Measurements from ENCODE around the gene ZNF324. TPM values are rescaled to one million over a fixed set of nuclear protein-coding genes. Genes with fewer than 3 reads are reported as not detected.

Gene ZNF324
- total RNA-seq, 2 donors from 2014 or later, result 10.2 to 12.0 TPM

- no peaks in the 10 kb centered on the region for H3K27me3 ChIP-seq
- peak within 1 kb of the TSS; percentile 97 for H3K9ac ChIP-seq (ENCODE audit: low read depth in 2 of 2, low read length in 2 of 2)
- intact Hi-C loops (cut with DNase I), result loop anchor here (2.0 kb wide), 1 partner anchor 23 kb away; no protein-coding TSS in a partner anchor
- peak within 1 kb of the TSS; percentile 96 for H3K27ac ChIP-seq
- H3K4me1 ChIP-seq, result peaks cover 5% of the 10 kb centered on the region
- peak; percentile 93 for DNase-seq
- H3K36me3 ChIP-seq, result peaks cover 6% of the 10 kb centered on the region
- H3K4me3 ChIP-seq, result peak within 1 kb of the TSS; percentile 74
- H3K9me3 ChIP-seq, result no peaks in the 10 kb centered on the region
- TF ChIP-seq CTCF (IDR thresholded peaks at IDR 0.05), result peak; percentile 46
These were observed 52.7 kb downstream of the ZNF324 start, which contains the start of gene ZBTB45 for GRCh38 chr19:58519355-58520256. Gene ZBTB45, minus strand, starts transcription at chr19:58519810. Its CDS starts 2,137 bp downstream, at chr19:58517673.

- TF ChIP-seq CTCF (IDR thresholded peaks at IDR 0.05), result no peak
- no peaks in the 10 kb centered on the region for H3K9me3 ChIP-seq
- DNase-seq, result no peak
- peaks cover 5% of the 10 kb centered on the region for H3K4me1 ChIP-seq
- H3K9ac ChIP-seq (ENCODE audit: low read depth in 2 of 2, low read length in 2 of 2), result peak overlapping the region; percentile 97
- peaks cover 6% of the 10 kb centered on the region for H3K36me3 ChIP-seq
- intact Hi-C loops (cut with DNase I), result loop anchor here (2.0 kb wide), 1 partner anchor 23 kb away; no protein-coding TSS in a partner anchor
- peak overlapping the region; percentile 74 for H3K4me3 ChIP-seq
- H3K27me3 ChIP-seq, result no peaks in the 10 kb centered on the region
- peak overlapping the region; percentile 96 for H3K27ac ChIP-seq
These were observed 53.3 kb downstream of the ZNF324 start for GRCh38 chr19:58520257-58520599.

GRCh38 chr19:58521651-58522050 is 54.8 kb downstream of the ZNF324 start:
- intact Hi-C loops (cut with DNase I), result loop anchor here (2.0 kb wide), 1 partner anchor 21 kb away; no protein-coding TSS in a partner anchor
- H3K9ac ChIP-seq (ENCODE audit: low read depth in 2 of 2, low read length in 2 of 2), result no peak overlapping the region

GRCh38 chr19:58522709-58523108 is 55.8 kb downstream of the ZNF324 start:
- TF ChIP-seq CTCF (IDR thresholded peaks at IDR 0.05), result no peak
- Histone ChIP-seq H3K9me3 (no peaks in the 10 kb centered on the region), H3K36me3 (no peaks in the 10 kb centered on the region), H3K27me3 (no peaks in the 10 kb centered on the region), H3K4me3 (no peak overlapping the region), H3K9ac (ENCODE audit: low read depth in 2 of 2, low read length in 2 of 2) (no peak overlapping the region), H3K4me1 (peaks cover under 1% of the 10 kb centered on the region), H3K27ac (no peak overlapping the region)
- no peak for DNase-seq
- intact Hi-C loops (cut with DNase I), result no loop called here

More at GRCh38 chr19:58521651-58522050, 54.8 kb downstream of the ZNF324 start:
- Histone ChIP-seq H3K27me3 (no peaks in the 10 kb centered on the region), H3K4me1 (peaks cover 5% of the 10 kb centered on the region), H3K4me3 (no peak overlapping the region), H3K36me3 (peaks cover 6% of the 10 kb centered on the region), H3K27ac (peak overlapping the region; percentile 33), H3K9me3 (no peaks in the 10 kb centered on the region)
- TF ChIP-seq CTCF (IDR thresholded peaks at IDR 0.05), result no peak
- DNase-seq, result no peak

Other genes with a start within 250 kb of the ZNF324 start
- gene ZNF544, start 238.2 kb upstream of the ZNF324 start, total RNA-seq, result 10 to 100 TPM; 17.2 to 29.6 TPM
- gene ZNF8, start 188.1 kb upstream of the ZNF324 start, total RNA-seq, result 1 to 10 TPM; 3.4 to 3.8 TPM
- gene ERVK3-1, start 161.7 kb upstream of the ZNF324 start, total RNA-seq, result 10 to 100 TPM; 21.6 to 25.0 TPM
- 1 to 10 TPM; 3.0 to 3.7 TPM for gene ZSCAN22, start 140.1 kb upstream of the ZNF324 start, total RNA-seq
- 1 to 10 TPM; 3.6 to 4.7 TPM for gene A1BG, start 113.6 kb upstream of the ZNF324 start, total RNA-seq
- 1 to 10 TPM in 1 of 2 donors, under 1 TPM in 1; 0.98 to 1.9 TPM for gene ZNF497, start 104.3 kb upstream of the ZNF324 start, total RNA-seq
- 1 to 10 TPM; 1.8 to 2.6 TPM for gene ZNF837, start 86.0 kb upstream of the ZNF324 start, total RNA-seq
- gene RPS5, start 79.8 kb upstream of the ZNF324 start, total RNA-seq, result 100 to 1,000 TPM; 781 to 884 TPM
- not detected for gene RNF225, start 71.4 kb upstream of the ZNF324 start, total RNA-seq
- 1 to 10 TPM; 5.9 to 8.5 TPM for gene ZNF584, start 58.4 kb upstream of the ZNF324 start, total RNA-seq
- 1 to 10 TPM; 2.6 to 5.8 TPM for gene ZNF132, start 26.9 kb upstream of the ZNF324 start, total RNA-seq
- gene ZNF324B, start 15.5 kb upstream of the ZNF324 start, total RNA-seq, result 1 to 10 TPM; 4.4 to 7.5 TPM
- gene ZNF446, start 9.3 kb downstream of the ZNF324 start, total RNA-seq, result 10 to 100 TPM in 1 of 2 donors, 1 to 10 TPM in 1; 7.4 to 10.5 TPM
- gene SLC27A5, start 44.9 kb downstream of the ZNF324 start, total RNA-seq, result 1 to 10 TPM; 3.7 to 8.7 TPM
- gene ZBTB45, start 52.7 kb downstream of the ZNF324 start, total RNA-seq, result 10 to 100 TPM; 13.5 to 20.2 TPM
- 100 to 1,000 TPM; 205 to 412 TPM for gene TRIM28, start 77.0 kb downstream of the ZNF324 start, total RNA-seq
- 100 to 1,000 TPM; 176 to 183 TPM for gene CHMP2A, start 88.0 kb downstream of the ZNF324 start, total RNA-seq
- gene UBE2M, start 91.5 kb downstream of the ZNF324 start, total RNA-seq, result 10 to 100 TPM; 63.0 to 79.4 TPM
- gene MZF1, start 106.3 kb downstream of the ZNF324 start, total RNA-seq, result 10 to 100 TPM; 19.3 to 39.2 TPM